PC-3 (cell line): ENCODE results near the gene FUT8. TPM values are rescaled to one million over a fixed set of nuclear protein-coding genes. Genes with fewer than 3 reads are reported as not detected.

Experiments used
- ATAC-seq: fragments of 200-7000 bp; cut with Tn5 transposase; 2 replicates; pipeline ENCODE4 v1.9.1; 2020; ENCODE audit warnings: mild to moderate bottlenecking, moderate library complexity
- BruUV-seq: library from RNA; stranded (reverse); fragments of 400-500 nt; replicated peaks from 2 replicates; lab custom pipeline; 2021; lab: Mats Ljungman, UMichigan
- CTCF ChIA-PET: fragments of 300-600 bp; sonication (Branson Sonifier 250); formaldehyde crosslinking; loops from one replicate; lab custom pipeline; 2022; ENCODE audit warnings: antibody characterized with exemption; lab: Charles Lee
- POLR2A ChIA-PET: fragments of 300-600 bp; sonication (Branson Sonifier 250); formaldehyde crosslinking; loops from one replicate; lab custom pipeline; 2022; ENCODE audit warnings: antibody characterized with exemption; ENCODE audit not compliant: unreplicated experiment; lab: Charles Lee
- DNase-seq: peaks from one replicate; pipeline ENCODE4 v3.0.0-alpha.2; 2015
- H2AFZ ChIP-seq: fragments of 300-600 bp; sonication (generic); 2 replicates; pipeline ENCODE4 v1.6.0; 2016; ENCODE audit warnings: antibody characterized with exemption, low read length
- H3F3A ChIP-seq: fragments of 300-600 bp; sonication (generic); one replicate; pipeline ENCODE4 v1.6.0; 2017; ENCODE audit warnings: antibody characterized with exemption, low read length, control low read depth, mild to moderate bottlenecking; ENCODE audit not compliant: unreplicated experiment
- H3K27ac ChIP-seq: fragments of 300-600 bp; sonication (generic); 2 replicates; pipeline ENCODE4 v1.5.1; 2016; ENCODE audit warnings: mild to moderate bottlenecking, low read length
- H3K27me3 ChIP-seq: fragments of 300-600 bp; sonication (generic); 2 replicates; pipeline ENCODE4 v1.6.1; 2016; ENCODE audit warnings: low read length, mixed read lengths
- H3K36me3 ChIP-seq: fragments of 300-600 bp; sonication (generic); 2 replicates; pipeline ENCODE4 v1.6.1; 2016; ENCODE audit warnings: low read depth, mixed run types, low read length, mixed read lengths
- H3K4me1 ChIP-seq: fragments of 300-600 bp; sonication (generic); 2 replicates; pipeline ENCODE4 v1.5.1; 2016; ENCODE audit warnings: low read length; ENCODE audit not compliant: insufficient read depth
- H3K4me2 ChIP-seq: fragments of 300-600 bp; sonication (generic); 2 replicates; pipeline ENCODE4 v1.6.0; 2016; ENCODE audit warnings: low read length
- H3K4me3 ChIP-seq: fragments of 300-600 bp; sonication (generic); 2 replicates; pipeline ENCODE4 v1.5.1; 2016; ENCODE audit warnings: mild to moderate bottlenecking, low read length, mixed read lengths
- H3K79me2 ChIP-seq: fragments of 300-600 bp; sonication (generic); 2 replicates; pipeline ENCODE4 v1.6.1; 2017; ENCODE audit warnings: low read length, mixed read lengths
- H3K9ac ChIP-seq: fragments of 300-600 bp; sonication (generic); 2 replicates; pipeline ENCODE4 v1.6.0; 2016; ENCODE audit warnings: mild to moderate bottlenecking, low read length
- H3K9me2 ChIP-seq: fragments of 300-600 bp; sonication (generic); replicated peaks from 2 replicates; pipeline ENCODE4 v1.6.1; 2016; ENCODE audit warnings: mixed run types, low read length, mixed read lengths
- H3K9me3 ChIP-seq: fragments of 300-600 bp; sonication (generic); 2 replicates; pipeline ENCODE4 v1.6.1; 2016; ENCODE audit warnings: low read length, mixed read lengths
- H4K20me1 ChIP-seq: fragments of 300-600 bp; sonication (generic); 2 replicates; pipeline ENCODE4 v1.6.1; 2016; ENCODE audit warnings: low read length, mixed read lengths
- EZH2 ChIP-seq: fragments of 300-600 bp; sonication (generic); IDR thresholded peaks from one replicate; pipeline ENCODE4 v1.6.1; 2017; ENCODE audit warnings: antibody characterized with exemption, mild to moderate bottlenecking, low read length; ENCODE audit not compliant: unreplicated experiment
- EZH2phosphoT487 ChIP-seq: fragments of 300-600 bp; sonication (generic); IDR thresholded peaks from 2 replicates; pipeline ENCODE4 v1.6.1; 2018; ENCODE audit warnings: mild to moderate bottlenecking, antibody characterized with exemption, low read length, borderline replicate concordance
- intact Hi-C: fragments of 100-400 bp; cut with micrococcal nuclease; formaldehyde crosslinking; loops from 2 replicates; pipeline ENCODE4 v1.9.0; 2023
- total RNA-seq: library from RNA; depleted of rRNA; stranded (reverse); fragments of >200 nt; gene quantifications from 2 replicates; pipeline ENCODE4 v1.2.3, GENCODE V29; 2014
- TF ChIP-seq, protein P1 (sequence below): fragments of 300-600 bp; sonication (generic); conservative IDR thresholded peaks from 2 replicates; pipeline ENCODE4 v1.5.1; 2017; ENCODE audit warnings: antibody characterized with exemption, low read depth, mild to moderate bottlenecking, low read length

FUT8 gene
- total RNA-seq, 1 experiment from 2014 or later = 132 TPM

DNA sequence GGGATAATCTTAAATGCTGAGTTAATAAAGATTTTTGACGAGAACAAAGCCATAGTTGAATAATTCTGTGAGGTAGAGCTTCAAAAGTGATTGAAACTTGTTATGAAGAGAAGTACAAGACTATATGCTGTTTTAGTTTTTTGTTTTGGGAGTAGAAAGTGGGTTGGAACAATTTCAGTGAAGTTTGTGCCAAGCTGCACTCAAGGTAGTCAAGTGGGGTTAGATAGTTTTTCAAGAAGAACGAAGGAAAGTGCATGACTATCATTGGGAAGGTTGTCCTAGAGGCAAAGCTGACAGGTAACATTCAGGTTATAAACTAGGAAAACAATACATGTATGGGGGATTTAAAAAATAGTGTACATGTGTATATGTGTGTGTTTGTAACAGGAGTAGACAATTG, 16.2 kb downstream of the FUT8 start:
- ChIA-PET POLR2A (interaction anchor here (0.6 kb wide), 1 partner anchor 132 kb away, joined by 3 read pairs; no protein-coding TSS in a partner anchor), CTCF (no interaction called here)
- BruUV-seq = no TSS peak

DNA sequence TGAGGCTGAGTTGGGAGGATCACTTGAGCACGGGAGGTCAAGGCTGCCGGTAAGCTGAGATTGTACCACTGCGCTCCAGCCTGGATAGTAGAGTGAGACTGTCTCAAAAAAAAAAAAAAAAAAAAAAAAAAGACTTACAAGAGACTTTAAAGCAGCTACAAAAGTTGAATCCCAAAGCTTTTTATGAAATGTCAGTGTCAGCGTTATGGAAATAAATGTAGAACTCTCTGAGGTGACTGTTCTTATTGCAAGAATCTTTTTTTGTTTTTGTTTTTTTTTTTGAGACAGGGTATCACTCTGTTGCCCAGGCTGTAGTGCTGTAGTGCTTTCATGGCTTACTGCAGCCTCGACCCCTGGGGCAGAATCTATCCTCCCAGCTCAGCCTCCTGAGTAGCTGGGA, 17.2 kb downstream of the FUT8 start:
- H3K9me2 ChIP-seq = no peaks in the 10 kb centered on the region
- H3K36me3 ChIP-seq = peaks cover 9% of the 10 kb centered on the region
- H3K9ac ChIP-seq = no peak overlapping the region
- H3K9me3 ChIP-seq = no peaks in the 10 kb centered on the region
- H2AFZ ChIP-seq = no peak overlapping the region
- BruUV-seq = no TSS peak
- TF ChIP-seq EZH2 = no peak
- TF ChIP-seq, protein P1, sequence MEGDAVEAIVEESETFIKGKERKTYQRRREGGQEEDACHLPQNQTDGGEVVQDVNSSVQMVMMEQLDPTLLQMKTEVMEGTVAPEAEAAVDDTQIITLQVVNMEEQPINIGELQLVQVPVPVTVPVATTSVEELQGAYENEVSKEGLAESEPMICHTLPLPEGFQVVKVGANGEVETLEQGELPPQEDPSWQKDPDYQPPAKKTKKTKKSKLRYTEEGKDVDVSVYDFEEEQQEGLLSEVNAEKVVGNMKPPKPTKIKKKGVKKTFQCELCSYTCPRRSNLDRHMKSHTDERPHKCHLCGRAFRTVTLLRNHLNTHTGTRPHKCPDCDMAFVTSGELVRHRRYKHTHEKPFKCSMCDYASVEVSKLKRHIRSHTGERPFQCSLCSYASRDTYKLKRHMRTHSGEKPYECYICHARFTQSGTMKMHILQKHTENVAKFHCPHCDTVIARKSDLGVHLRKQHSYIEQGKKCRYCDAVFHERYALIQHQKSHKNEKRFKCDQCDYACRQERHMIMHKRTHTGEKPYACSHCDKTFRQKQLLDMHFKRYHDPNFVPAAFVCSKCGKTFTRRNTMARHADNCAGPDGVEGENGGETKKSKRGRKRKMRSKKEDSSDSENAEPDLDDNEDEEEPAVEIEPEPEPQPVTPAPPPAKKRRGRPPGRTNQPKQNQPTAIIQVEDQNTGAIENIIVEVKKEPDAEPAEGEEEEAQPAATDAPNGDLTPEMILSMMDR = no peak
- TF ChIP-seq EZH2phosphoT487 = no peak
- POLR2A ChIA-PET = no interaction called here
- peaks cover 20% of the 10 kb centered on the region for H4K20me1 ChIP-seq
- no peaks in the 10 kb centered on the region for H3K27me3 ChIP-seq
- ATAC-seq (no peak), DNase-seq (no peak)
- H3K4me1 ChIP-seq = peaks cover 21% of the 10 kb centered on the region
- H3F3A ChIP-seq = no peaks in the 10 kb centered on the region
- H3K4me3 ChIP-seq = no peak overlapping the region
- peaks cover 100% of the 10 kb centered on the region for H3K79me2 ChIP-seq
- CTCF ChIA-PET = interaction anchor here (0.7 kb wide), 1 partner anchor 1794 kb away, joined by 3 read pairs; no protein-coding TSS in a partner anchor
- H3K27ac ChIP-seq = no peak overlapping the region
- no peak overlapping the region for H3K4me2 ChIP-seq
- intact Hi-C loops = no loop called here

More for the DNA sequence above, 16.2 kb downstream of the FUT8 start:
- Histone ChIP-seq H3K4me2 (no peak overlapping the region), H3F3A (peaks cover 8% of the 10 kb centered on the region), H3K4me3 (no peak overlapping the region), H3K9me3 (no peaks in the 10 kb centered on the region), H3K36me3 (peaks cover 8% of the 10 kb centered on the region), H4K20me1 (peaks cover 20% of the 10 kb centered on the region; the same call in 1 of the 2 replicates), H3K79me2 (peaks cover 99% of the 10 kb centered on the region), H2AFZ (no peak overlapping the region), H3K27me3 (no peaks in the 10 kb centered on the region), H3K4me1 (peaks cover 32% of the 10 kb centered on the region), H3K9me2 (no peaks in the 10 kb centered on the region), H3K27ac (no peak overlapping the region), H3K9ac (no peak overlapping the region)
- DNase-seq (no peak), ATAC-seq (no peak)
- TF ChIP-seq EZH2 = no peak
- TF ChIP-seq EZH2phosphoT487 = no peak
- TF ChIP-seq, protein P1 = no peak
- intact Hi-C loops = no loop called here

DNA sequence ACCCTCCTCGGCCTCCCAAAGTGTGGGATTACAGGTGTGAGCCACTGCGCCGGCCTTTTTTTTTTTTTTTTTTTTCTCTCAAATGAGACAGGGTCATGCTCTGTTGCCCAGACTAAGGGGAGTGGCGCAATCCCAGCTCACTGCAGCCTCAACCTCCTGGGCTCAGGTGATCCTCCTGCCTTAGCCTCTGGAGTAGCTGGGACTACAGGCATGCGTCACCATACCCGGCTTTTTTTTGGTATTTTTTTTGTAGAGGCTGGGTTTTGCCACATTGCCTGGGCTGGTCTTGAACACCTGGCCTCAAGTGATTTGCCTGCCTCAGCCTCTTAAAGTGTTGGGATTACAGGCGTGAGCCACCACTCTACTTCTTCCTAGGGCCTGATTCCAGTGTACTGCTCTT, 18.7 kb downstream of the FUT8 start:
- BruUV-seq = no TSS peak
- no peak for TF ChIP-seq EZH2phosphoT487
- TF ChIP-seq, protein P1 = no peak
- peaks cover 8% of the 10 kb centered on the region for H3K4me1 ChIP-seq
- CTCF ChIA-PET = interaction anchor here (1.0 kb wide), 1 partner anchor 16 kb away, joined by 5 read pairs; no protein-coding TSS in a partner anchor
- no peak overlapping the region for H3K27ac ChIP-seq
- POLR2A ChIA-PET = no interaction called here
- no peak overlapping the region for H3K9ac ChIP-seq
- intact Hi-C loops = no loop called here
- DNase-seq (no peak), ATAC-seq (no peak)
- no peaks in the 10 kb centered on the region for H3K9me2 ChIP-seq
- H3K27me3 ChIP-seq = no peaks in the 10 kb centered on the region
- no peaks in the 10 kb centered on the region for H3K9me3 ChIP-seq
- peaks cover 22% of the 10 kb centered on the region for H4K20me1 ChIP-seq
- H3K79me2 ChIP-seq = peaks cover 100% of the 10 kb centered on the region
- H3K4me2 ChIP-seq = no peak overlapping the region
- H3K4me3 ChIP-seq = no peak overlapping the region
- H2AFZ ChIP-seq = no peak overlapping the region
- H3F3A ChIP-seq = no peaks in the 10 kb centered on the region
- peaks cover 15% of the 10 kb centered on the region for H3K36me3 ChIP-seq
